ENCODE results near the gene SHANK2.

The SHANK2 gene

GRCh38 chr11:71218789-71219499 lies 33.4 kb downstream of the SHANK2 start:
- DNase-seq: no peak

- no peak for DNase-seq
Measured at GRCh38 chr11:71215425-71215965, 36.9 kb downstream of the SHANK2 start.

GRCh38 chr11:71214553-71215424 lies 37.6 kb downstream of the SHANK2 start:
- DNase-seq: no peak

- DNase-seq: no peak
Measured at GRCh38 chr11:71213696-71214552, 38.5 kb downstream of the SHANK2 start.

GRCh38 chr11:71212871-71213559 lies 39.4 kb downstream of the SHANK2 start:
- no peak for DNase-seq

GRCh38 chr11:71211631-71212030 lies 40.7 kb downstream of the SHANK2 start:
- no peak for DNase-seq

- no peak for DNase-seq
Measured at GRCh38 chr11:71210861-71211260, 41.5 kb downstream of the SHANK2 start.

- DNase-seq: no peak
Measured at GRCh38 chr11:71209656-71210055, 42.7 kb downstream of the SHANK2 start.

- no peak for DNase-seq
Measured at GRCh38 chr11:71209181-71209580, 43.2 kb downstream of the SHANK2 start.

GRCh38 chr11:71208011-71208774 lies 44.2 kb downstream of the SHANK2 start:
- no peak for DNase-seq

GRCh38 chr11:71207563-71207962 lies 44.8 kb downstream of the SHANK2 start:
- no peak for DNase-seq

GRCh38 chr11:71206186-71206585 lies 46.2 kb downstream of the SHANK2 start:
- DNase-seq: no peak

GRCh38 chr11:71204748-71205664 lies 47.4 kb downstream of the SHANK2 start:
- no peak for DNase-seq

- no peak for DNase-seq
Measured at GRCh38 chr11:71204294-71204693, 48.1 kb downstream of the SHANK2 start.

GRCh38 chr11:71203681-71204080 lies 48.7 kb downstream of the SHANK2 start:
- no peak for DNase-seq

- no peak for DNase-seq
Measured at GRCh38 chr11:71202966-71203365, 49.4 kb downstream of the SHANK2 start.

GRCh38 chr11:71202598-71202944 lies 49.8 kb downstream of the SHANK2 start:
- DNase-seq: no peak

Data from DMS 273 treated with DMSO at 0.1 percent for 48 hours (cell line).